Measurements from ENCODE around the gene GNG7.
"Not testable (repeated sequence)": the region's sequence is repeated elsewhere in the genome, so short reads cannot be mapped to it uniquely, and the experiment has no call there.

GNG7 gene

GRCh38 chr19:2661615-2662014, 40.9 kb downstream of the GNG7 start:
- H3K27ac ChIP-seq: no peak overlapping the region
- no peak for TF ChIP-seq CTCF (conservative IDR thresholded peaks at IDR 0.05)

GRCh38 chr19:2659856-2660432, 42.5 kb downstream of the GNG7 start:
- H3K27ac ChIP-seq: no peak overlapping the region
- TF ChIP-seq CTCF (conservative IDR thresholded peaks at IDR 0.05): no peak

GRCh38 chr19:2656533-2656932, 46.0 kb downstream of the GNG7 start:
- no peak for TF ChIP-seq CTCF (conservative IDR thresholded peaks at IDR 0.05)
- H3K27ac ChIP-seq: no peak overlapping the region

- no peak for TF ChIP-seq CTCF (conservative IDR thresholded peaks at IDR 0.05)
Observed at GRCh38 chr19:2653710-2654707, 48.5 kb downstream of the GNG7 start.

GRCh38 chr19:2653218-2653617, 49.3 kb downstream of the GNG7 start:
- H3K27ac ChIP-seq: no peak overlapping the region
- no peak for TF ChIP-seq CTCF (conservative IDR thresholded peaks at IDR 0.05)

More at GRCh38 chr19:2653710-2654707, 48.5 kb downstream of the GNG7 start:
- no peak overlapping the region for H3K27ac ChIP-seq

- no peak for TF ChIP-seq CTCF (conservative IDR thresholded peaks at IDR 0.05)
- H3K27ac ChIP-seq: no peak overlapping the region
Observed at GRCh38 chr19:2652504-2653099, 49.9 kb downstream of the GNG7 start.

GRCh38 chr19:2651002-2651733, 51.3 kb downstream of the GNG7 start:
- H3K27ac ChIP-seq: not testable (repeated sequence)
